Limb (tissue), 2 donors: Measurements from ENCODE around the gene CYP2B6.
"Not testable (repeated sequence)": the region's sequence is repeated elsewhere in the genome, so short reads cannot be mapped to it uniquely, and the experiment has no call there.

ENCODE experiments used
- DNase-seq, 2 donors: peaks; one replicate each; pipeline ENCODE4 v3.0.0-alpha.2; 2016; ENCODE audit errors: extremely low spot score in 2 of 2

Gene CYP2B6

GRCh38 chr19:40990972-40991381, at the start of gene CYP2B6:
CYP2B6 (plus strand) TSS chr19:40991282; CDS start chr19:40991306, 24 bp downstream.
- no peak for DNase-seq

- DNase-seq: no peak
Observed at GRCh38 chr19:40941481-40942219, 49.4 kb upstream of the CYP2B6 start.

GRCh38 chr19:40945645-40946044, 45.4 kb upstream of the CYP2B6 start:
- no peak for DNase-seq

GRCh38 chr19:40947114-40947513, 44.0 kb upstream of the CYP2B6 start:
- DNase-seq: no peak

GRCh38 chr19:40947573-40947972, 43.5 kb upstream of the CYP2B6 start:
- no peak for DNase-seq

- DNase-seq: no peak
Observed at GRCh38 chr19:40948580-40949299, 42.3 kb upstream of the CYP2B6 start.

- no peak for DNase-seq
Observed at GRCh38 chr19:40954573-40954972, 36.5 kb upstream of the CYP2B6 start.

- no peak for DNase-seq
Observed at GRCh38 chr19:40959338-40959737, 31.7 kb upstream of the CYP2B6 start.

GRCh38 chr19:40960062-40960685, 30.9 kb upstream of the CYP2B6 start:
- no peak for DNase-seq

GRCh38 chr19:40960780-40961179, 30.3 kb upstream of the CYP2B6 start:
- DNase-seq: no peak

GRCh38 chr19:40962460-40962961, 28.6 kb upstream of the CYP2B6 start:
- no peak for DNase-seq

GRCh38 chr19:40964361-40964760, 26.7 kb upstream of the CYP2B6 start:
- not testable (repeated sequence) for DNase-seq

GRCh38 chr19:40965351-40965750, 25.7 kb upstream of the CYP2B6 start:
- DNase-seq: not testable (repeated sequence)

- DNase-seq: not testable (repeated sequence)
Observed at GRCh38 chr19:40966591-40966990, 24.5 kb upstream of the CYP2B6 start.

GRCh38 chr19:40968065-40968464, 23.0 kb upstream of the CYP2B6 start:
- not testable (repeated sequence) for DNase-seq

- DNase-seq: not testable (repeated sequence)
Observed at GRCh38 chr19:40969721-40970120, 21.4 kb upstream of the CYP2B6 start.

GRCh38 chr19:40970396-40971345, 20.4 kb upstream of the CYP2B6 start:
- DNase-seq: not testable (repeated sequence)

- peak; percentile 42 to 69 for DNase-seq
Observed at GRCh38 chr19:40974633-40975037, 16.4 kb upstream of the CYP2B6 start.

GRCh38 chr19:40976134-40976533, 14.9 kb upstream of the CYP2B6 start:
- DNase-seq: no peak

- no peak for DNase-seq
Observed at GRCh38 chr19:40976724-40977123, 14.4 kb upstream of the CYP2B6 start.

GRCh38 chr19:40979759-40980158, 11.3 kb upstream of the CYP2B6 start:
- DNase-seq: not testable (repeated sequence)
